OCI-LY1 (cell line): ENCODE measurements around the gene RPGRIP1.

Experiments used
- H2AFZ ChIP-seq: fragments of 200-600 bp; sonication (generic), shearing (Covaris generic); 2 replicates; pipeline ENCODE4 v1.6.0; 2014; ENCODE audit warnings: antibody characterized with exemption, mild to moderate bottlenecking, low read length
- H3F3A ChIP-seq: fragments of 200-600 bp; sonication (generic), shearing (Covaris generic); 2 replicates; pipeline ENCODE4 v1.6.0; 2014; ENCODE audit warnings: mild to moderate bottlenecking, antibody characterized with exemption, low read length, moderate library complexity; ENCODE audit not compliant: insufficient read depth
- H3K27ac ChIP-seq: fragments of 200-600 bp; sonication (generic); 2 replicates; pipeline ENCODE4 v1.5.1; 2014; ENCODE audit warnings: low read length, mixed run types, mild to moderate bottlenecking, low read depth; ENCODE audit not compliant: poor library complexity, severe bottlenecking
- H3K27me3 ChIP-seq: fragments of 200-600 bp; sonication (generic); 2 replicates; pipeline ENCODE4 v1.6.0; 2014; ENCODE audit warnings: antibody characterized with exemption, mild to moderate bottlenecking, low read length, moderate library complexity; ENCODE audit not compliant: insufficient read depth
- H3K36me3 ChIP-seq: fragments of 200-600 bp; sonication (generic); 2 replicates; pipeline ENCODE4 v1.6.1; 2014; ENCODE audit warnings: mild to moderate bottlenecking, antibody characterized with exemption, low read length, moderate library complexity, mixed read lengths; ENCODE audit not compliant: insufficient read depth
- H3K4me1 ChIP-seq: fragments of 200-600 bp; sonication (generic); 2 replicates; pipeline ENCODE4 v1.5.1; 2014; ENCODE audit warnings: mild to moderate bottlenecking, low read length, moderate library complexity; ENCODE audit not compliant: insufficient read depth, severe bottlenecking
- H3K4me2 ChIP-seq: fragments of 200-600 bp; sonication (generic), shearing (Covaris generic); 2 replicates; pipeline ENCODE4 v1.6.1; 2014; ENCODE audit warnings: low read length
- H3K4me3 ChIP-seq: fragments of 200-600 bp; sonication (generic); 2 replicates; pipeline ENCODE4 v1.5.1; 2014; ENCODE audit warnings: low read length, low read depth, mild to moderate bottlenecking, mixed read lengths; ENCODE audit not compliant: poor library complexity, severe bottlenecking
- H3K79me2 ChIP-seq: fragments of 200-600 bp; shearing (Covaris generic); 2 replicates; pipeline ENCODE4 v1.6.1; 2016; ENCODE audit warnings: mixed run types, low read length, mixed read lengths; ENCODE audit not compliant: insufficient read depth
- H3K9ac ChIP-seq: fragments of 200-600 bp; sonication (generic), shearing (Covaris generic); 2 replicates; pipeline ENCODE4 v1.6.1; 2014; ENCODE audit warnings: mild to moderate bottlenecking, low read length, mixed read lengths
- H3K9me2 ChIP-seq: fragments of 200-600 bp; sonication (generic), shearing (Covaris generic); 2 replicates; pipeline ENCODE4 v1.6.1; 2014; ENCODE audit warnings: low read depth, mild to moderate bottlenecking, low read length, mixed read lengths
- H3K9me3 ChIP-seq: fragments of 200-600 bp; shearing (Covaris generic); 2 replicates; pipeline ENCODE4 v1.6.1; 2014; ENCODE audit warnings: low read length, mixed read lengths
- H4K20me1 ChIP-seq: fragments of 200-600 bp; sonication (generic), shearing (Covaris generic); 2 replicates; pipeline ENCODE4 v1.6.0; 2016; ENCODE audit warnings: mild to moderate bottlenecking, low read length; ENCODE audit not compliant: insufficient read depth
- CTCF ChIP-seq: fragments of 200-600 bp; sonication (generic), shearing (Covaris generic); IDR thresholded peaks from 2 replicates; pipeline ENCODE4 v1.5.1; 2017; ENCODE audit warnings: mild to moderate bottlenecking, antibody characterized with exemption, low read length, moderate library complexity, mixed read lengths
- EZH2 ChIP-seq: fragments of 200-600 bp; sonication (generic), shearing (Covaris generic); IDR thresholded peaks from 2 replicates; pipeline ENCODE4 v1.8.0; 2017; ENCODE audit warnings: borderline replicate concordance, mixed run types, mild to moderate bottlenecking, antibody characterized with exemption, low read length, moderate library complexity, mixed read lengths

RPGRIP1 gene

GRCh38 chr14:21263284-21264024 lies 16.4 kb upstream of the RPGRIP1 start:
- H3K9me3 ChIP-seq: no peaks in the 10 kb centered on the region
- no peaks in the 10 kb centered on the region for H3K9me2 ChIP-seq
- peaks cover 99% of the 10 kb centered on the region for H3K79me2 ChIP-seq
- no peak overlapping the region for H2AFZ ChIP-seq
- 0 out of 2 replicates have a peak, but pooled peaks cover 7% of the 10 kb centered on the region for H3F3A ChIP-seq
- no peak overlapping the region for H3K27ac ChIP-seq
- H3K36me3 ChIP-seq: peaks cover 95% of the 10 kb centered on the region
- TF ChIP-seq EZH2: no peak
- TF ChIP-seq CTCF: no peak
- peak overlapping the region; percentile 18 for H3K4me3 ChIP-seq
- peaks cover 49% of the 10 kb centered on the region for H3K4me1 ChIP-seq
- no peaks in the 10 kb centered on the region for H3K27me3 ChIP-seq
- no peak overlapping the region for H3K9ac ChIP-seq
- peak overlapping the region; percentile 82; the same call in 1 of the 2 replicates for H3K4me2 ChIP-seq
- peaks cover 7% of the 10 kb centered on the region; the same call in 1 of the 2 replicates for H4K20me1 ChIP-seq

GRCh38 chr14:21264025-21264801 lies 15.7 kb upstream of the RPGRIP1 start:
- H3K27ac ChIP-seq: peak overlapping the region; percentile 11
- no peaks in the 10 kb centered on the region for H3K9me2 ChIP-seq
- H3K4me2 ChIP-seq: peak overlapping the region; percentile 82
- no peaks in the 10 kb centered on the region for H3K27me3 ChIP-seq
- no peak overlapping the region for H3K9ac ChIP-seq
- peaks cover 7% of the 10 kb centered on the region; the same call in 1 of the 2 replicates for H4K20me1 ChIP-seq
- peaks cover 99% of the 10 kb centered on the region for H3K79me2 ChIP-seq
- 0 out of 2 replicates have a peak, but pooled peaks cover 7% of the 10 kb centered on the region for H3F3A ChIP-seq
- H3K4me1 ChIP-seq: peaks cover 49% of the 10 kb centered on the region
- H3K4me3 ChIP-seq: peak overlapping the region; percentile 98
- H3K9me3 ChIP-seq: no peaks in the 10 kb centered on the region
- H3K36me3 ChIP-seq: peaks cover 92% of the 10 kb centered on the region
- no peak overlapping the region for H2AFZ ChIP-seq
- TF ChIP-seq CTCF: no peak

GRCh38 chr14:21267431-21267845 lies 12.4 kb upstream of the RPGRIP1 start:
- peaks cover 59% of the 10 kb centered on the region for H3K4me1 ChIP-seq
- H3K27me3 ChIP-seq: no peaks in the 10 kb centered on the region
- peak overlapping the region; percentile 99 for H3K9ac ChIP-seq
- no peaks in the 10 kb centered on the region for H3K9me3 ChIP-seq
- peaks cover 65% of the 10 kb centered on the region for H3K36me3 ChIP-seq
- 0 out of 2 replicates have a peak, but pooled peaks cover 7% of the 10 kb centered on the region for H3F3A ChIP-seq
- no peaks in the 10 kb centered on the region for H3K9me2 ChIP-seq
- peak overlapping the region; percentile 83 for H3K27ac ChIP-seq
- peak overlapping the region; percentile 98 for H3K4me3 ChIP-seq
- H3K4me2 ChIP-seq: peak overlapping the region; percentile 82
- peaks cover 5% of the 10 kb centered on the region; the same call in 1 of the 2 replicates for H4K20me1 ChIP-seq
- no peak overlapping the region for H2AFZ ChIP-seq
- H3K79me2 ChIP-seq: peaks cover 68% of the 10 kb centered on the region
- TF ChIP-seq EZH2: no peak
- no peak for TF ChIP-seq CTCF
